Ishikawa (cell line): ENCODE measurements around the gene OPHN1.

Experiments
- NFIC ChIP-seq: IDR thresholded peaks from 2 replicates; pipeline ENCODE4 v1.6.1; 2012
- YY1 ChIP-seq: IDR thresholded peaks from 2 replicates; pipeline ENCODE4 v1.6.1; 2012; ENCODE audit warnings: low read depth
- TF ChIP-seq, protein P1 (sequence below): IDR thresholded peaks from 2 replicates; pipeline ENCODE4 v1.6.1; 2012; ENCODE audit warnings: low read depth, mild to moderate bottlenecking

DNA sequence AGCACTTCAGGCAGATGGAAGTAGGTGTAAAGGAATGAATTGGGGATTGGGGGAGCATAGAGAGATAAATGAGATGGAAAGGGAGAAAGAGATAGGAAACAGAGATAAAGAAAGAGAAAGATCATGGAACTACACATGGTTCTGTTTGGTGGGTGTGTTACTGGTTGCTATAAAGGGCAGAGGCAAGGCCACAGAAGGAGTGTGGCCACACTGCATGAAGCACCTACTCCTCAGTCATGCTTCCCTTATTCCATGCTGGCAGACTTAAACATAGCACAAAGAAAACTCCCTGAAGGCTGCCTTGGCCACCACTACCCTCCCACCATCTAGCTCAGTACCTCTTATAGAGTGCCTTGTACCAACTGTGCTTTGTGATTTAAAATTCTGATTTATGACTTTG, 56.9 kb downstream of the OPHN1 start:
- TF ChIP-seq NFIC = no peak
- no peak for TF ChIP-seq YY1
- TF ChIP-seq, protein P1, sequence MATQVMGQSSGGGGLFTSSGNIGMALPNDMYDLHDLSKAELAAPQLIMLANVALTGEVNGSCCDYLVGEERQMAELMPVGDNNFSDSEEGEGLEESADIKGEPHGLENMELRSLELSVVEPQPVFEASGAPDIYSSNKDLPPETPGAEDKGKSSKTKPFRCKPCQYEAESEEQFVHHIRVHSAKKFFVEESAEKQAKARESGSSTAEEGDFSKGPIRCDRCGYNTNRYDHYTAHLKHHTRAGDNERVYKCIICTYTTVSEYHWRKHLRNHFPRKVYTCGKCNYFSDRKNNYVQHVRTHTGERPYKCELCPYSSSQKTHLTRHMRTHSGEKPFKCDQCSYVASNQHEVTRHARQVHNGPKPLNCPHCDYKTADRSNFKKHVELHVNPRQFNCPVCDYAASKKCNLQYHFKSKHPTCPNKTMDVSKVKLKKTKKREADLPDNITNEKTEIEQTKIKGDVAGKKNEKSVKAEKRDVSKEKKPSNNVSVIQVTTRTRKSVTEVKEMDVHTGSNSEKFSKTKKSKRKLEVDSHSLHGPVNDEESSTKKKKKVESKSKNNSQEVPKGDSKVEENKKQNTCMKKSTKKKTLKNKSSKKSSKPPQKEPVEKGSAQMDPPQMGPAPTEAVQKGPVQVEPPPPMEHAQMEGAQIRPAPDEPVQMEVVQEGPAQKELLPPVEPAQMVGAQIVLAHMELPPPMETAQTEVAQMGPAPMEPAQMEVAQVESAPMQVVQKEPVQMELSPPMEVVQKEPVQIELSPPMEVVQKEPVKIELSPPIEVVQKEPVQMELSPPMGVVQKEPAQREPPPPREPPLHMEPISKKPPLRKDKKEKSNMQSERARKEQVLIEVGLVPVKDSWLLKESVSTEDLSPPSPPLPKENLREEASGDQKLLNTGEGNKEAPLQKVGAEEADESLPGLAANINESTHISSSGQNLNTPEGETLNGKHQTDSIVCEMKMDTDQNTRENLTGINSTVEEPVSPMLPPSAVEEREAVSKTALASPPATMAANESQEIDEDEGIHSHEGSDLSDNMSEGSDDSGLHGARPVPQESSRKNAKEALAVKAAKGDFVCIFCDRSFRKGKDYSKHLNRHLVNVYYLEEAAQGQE = no peak
